Common myeloid progenitor, CD34-positive (primary cell): ENCODE data around the gene ZKSCAN7.
A peak's percentile ranks its signal among the peaks of the same experiment; 100 is the strongest.
"Not testable (repeated sequence)": the region's sequence is repeated elsewhere in the genome, so short reads cannot be mapped to it uniquely, and the experiment has no call there.

Source experiments
- CTCF ChIA-PET: fragments of 350-600 bp; sonication (Branson Sonifier 250); formaldehyde crosslinking; loops from one replicate; lab custom pipeline; 2021; ENCODE audit warnings: antibody characterized with exemption; lab: Charles Lee
- POLR2A ChIA-PET: fragments of 350-600 bp; sonication (Branson Sonifier 250); formaldehyde crosslinking; loops from one replicate; lab custom pipeline; 2021; ENCODE audit warnings: antibody characterized with exemption; lab: Charles Lee
- DNase-seq, 3 donors: peaks; one replicate each; pipeline versions ENCODE4 v3.0.0 to v3.0.0-alpha.2; 2013
- H3K27ac ChIP-seq, 2 experiments: 1 replicate in 1 of 2; 2 replicates in 1 of 2; pipeline ENCODE4 v1.7.0; 2013; ENCODE audit warnings: inconsistent platforms in 2 of 2, low read length in 2 of 2, mild to moderate bottlenecking in 2 of 2, low read depth in 1 of 2, moderate library complexity in 1 of 2; ENCODE audit not compliant: severe bottlenecking in 2 of 2, insufficient read depth in 1 of 2, poor library complexity in 1 of 2
- H3K27me3 ChIP-seq, 5 experiments: replicated peaks in 2 of 5; 1 replicate in 3 of 5; 2 replicates in 2 of 5; pipeline versions ENCODE4 v1.6.1 to v1.7.0; 2013; ENCODE audit warnings: low read length in 4 of 5, mild to moderate bottlenecking in 2 of 5, moderate library complexity in 2 of 5, inconsistent platforms in 1 of 5; ENCODE audit not compliant: insufficient read depth in 5 of 5, control insufficient read depth in 4 of 5
- H3K36me3 ChIP-seq, 4 experiments: 1 replicate in 2 of 4; 2 replicates in 2 of 4; pipeline versions ENCODE4 v1.6.1 to v1.7.0; 2013; ENCODE audit warnings: low read length in 3 of 4, control low read depth in 1 of 4, mild to moderate bottlenecking in 1 of 4; ENCODE audit not compliant: control insufficient read depth in 4 of 4, insufficient read depth in 4 of 4
- H3K4me1 ChIP-seq, 4 experiments: 1 replicate in 3 of 4; 2 replicates in 1 of 4; pipeline versions ENCODE4 v1.6.1 to v1.7.1; 2013; ENCODE audit warnings: low read length in 3 of 4, mild to moderate bottlenecking in 3 of 4, control low read depth in 1 of 4, inconsistent platforms in 1 of 4, moderate library complexity in 1 of 4; ENCODE audit not compliant: control insufficient read depth in 4 of 4, insufficient read depth in 4 of 4; ENCODE audit errors: control extremely low read depth in 1 of 4
- H3K4me3 ChIP-seq, 7 experiments: 1 replicate in 4 of 7; 2 replicates in 3 of 7; pipeline versions ENCODE4 v1.5.1 to v1.7.0; 2013; ENCODE audit warnings: mild to moderate bottlenecking in 7 of 7, low read length in 6 of 7, moderate library complexity in 6 of 7, inconsistent platforms in 2 of 7, low read depth in 2 of 7, control low read depth in 1 of 7; ENCODE audit not compliant: insufficient read depth in 4 of 7, control insufficient read depth in 1 of 7; ENCODE audit errors: extremely low read depth in 1 of 7
- H3K9me3 ChIP-seq, 5 experiments: 1 replicate in 4 of 5; 2 replicates in 1 of 5; pipeline versions ENCODE4 v1.6.1 to v1.7.1; 2013; ENCODE audit warnings: low read length in 4 of 5, mild to moderate bottlenecking in 2 of 5, inconsistent platforms in 1 of 5, low read depth in 1 of 5, moderate library complexity in 1 of 5; ENCODE audit not compliant: control insufficient read depth in 4 of 5, insufficient read depth in 2 of 5; ENCODE audit errors: control extremely low read depth in 1 of 5
- whole genome bisulfite sequencing: methylation state at CpG from one replicate; pipeline ENCODE4 v1.1.5; 2013; ENCODE audit not compliant: insufficient coverage; 5-methylcytosine and 5-hydroxymethylcytosine counted together

Gene ZKSCAN7

GRCh38 chr3:44579749-44580148 lies 24.8 kb downstream of the ZKSCAN7 start:
- peaks cover 2 to 43% (median 25%) of the 10 kb centered on the region in 5 experiments for H3K9me3 ChIP-seq
- CTCF ChIA-PET, H3K4me1 ChIP-seq, DNase-seq, POLR2A ChIA-PET, H3K27ac ChIP-seq, H3K4me3 ChIP-seq, H3K27me3 ChIP-seq: not testable (repeated sequence)
- WGBS, result 97% methylated on average over 14 of the region's 15 CpGs
- peaks cover 0 to 27% (median 3%) of the 10 kb centered on the region in 4 experiments for H3K36me3 ChIP-seq

DNA sequence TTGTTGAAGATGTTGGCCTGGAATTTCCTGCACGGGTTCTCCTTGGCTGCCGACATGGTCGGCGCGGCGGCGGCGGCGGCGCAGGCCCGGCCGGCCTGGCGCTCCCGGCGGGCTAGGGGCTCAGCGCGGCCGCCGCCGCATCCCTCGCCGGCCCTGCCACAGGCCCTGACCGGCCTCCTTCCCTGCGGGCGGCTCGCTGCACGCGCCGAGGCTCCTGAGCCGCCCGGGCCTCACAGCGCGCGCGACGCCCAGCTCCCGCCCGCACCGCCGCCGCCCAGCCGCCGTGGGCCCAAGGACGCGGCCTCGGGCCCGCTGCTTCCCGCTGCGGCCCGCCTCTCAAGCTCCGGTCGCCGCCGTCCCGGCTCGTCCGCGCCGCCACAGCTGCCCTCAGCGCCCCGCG lies 26.0 kb downstream of the ZKSCAN7 start:
- DNase-seq, POLR2A ChIA-PET, H3K27me3 ChIP-seq, H3K4me3 ChIP-seq, CTCF ChIA-PET, H3K27ac ChIP-seq: not testable (repeated sequence)
- Histone ChIP-seq H3K4me1 (peaks cover 7 to 18% (median 14%) of the 10 kb centered on the region in 4 experiments), H3K36me3 (peaks cover 3 to 26% (median 5%) of the 10 kb centered on the region in 4 experiments), H3K9me3 (peaks cover 2 to 38% (median 25%) of the 10 kb centered on the region in 5 experiments)
- 52% methylated on average over 44 of the region's 62 CpGs for WGBS

DNA sequence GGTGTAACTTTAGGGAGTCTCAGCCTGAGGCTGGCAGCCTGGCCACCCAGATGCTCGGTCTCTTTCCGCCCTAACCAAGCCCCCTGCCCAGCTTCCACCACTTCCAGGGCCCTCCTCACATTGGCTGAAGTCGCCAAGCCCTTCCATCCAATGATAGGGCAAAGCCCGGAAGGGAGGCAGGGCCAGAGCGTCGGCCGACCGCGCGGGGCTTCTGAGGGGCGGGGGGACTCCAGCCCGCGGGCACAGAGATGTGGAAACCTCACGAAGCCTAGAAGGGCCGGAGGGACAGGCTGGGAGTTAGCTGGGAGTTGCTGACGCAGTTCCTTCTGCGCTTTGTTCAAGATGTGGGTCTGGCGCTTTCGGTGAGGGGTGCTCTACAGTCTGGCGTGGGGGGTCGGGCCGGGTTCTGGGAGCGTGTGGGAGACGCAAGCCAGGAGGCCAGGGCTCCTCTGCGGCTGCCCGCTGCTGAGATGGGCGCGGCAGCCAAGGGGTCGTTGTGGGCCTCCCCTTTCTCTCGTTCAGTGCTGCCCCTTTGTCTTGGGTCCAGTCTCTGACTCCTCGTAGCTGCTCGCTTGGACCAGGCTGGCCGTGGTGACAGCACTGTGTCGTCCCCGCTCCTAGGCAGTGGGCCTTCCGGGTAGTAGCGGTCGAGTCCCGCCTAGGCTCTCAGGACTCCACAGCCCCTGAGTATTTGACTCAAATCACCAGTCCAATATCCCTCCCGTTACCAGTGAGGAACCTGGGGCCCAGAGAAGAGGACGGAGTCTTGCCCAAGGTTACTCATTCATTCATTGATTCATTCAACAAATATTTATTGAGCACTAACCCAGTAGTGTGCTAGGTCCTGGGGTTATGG lies 29.9 kb downstream of the ZKSCAN7 start, which contains the start of gene ZNF660:
TSS of gene ZNF660 (plus strand) at position 319 of the 856 bp plus-strand sequence. CDS start 9,230 bp downstream, outside the sequence.
- ChIA-PET CTCF (interaction anchor here (1.9 kb wide), 1 partner anchor 18 kb away, joined by 7 read pairs; no protein-coding TSS in a partner anchor), POLR2A (interaction anchor here (0.6 to 0.8 kb wide), 2 partner anchors 41 to 100 kb away, joined by 4 to 5 read pairs; no protein-coding TSS in a partner anchor)
- 0% methylated on average over 39 of the region's 41 CpGs for WGBS
- Histone ChIP-seq H3K27me3 (peaks cover 0 to 6% (median 0%) of the 10 kb centered on the region in 5 experiments), H3K4me3 (peak within 1 kb of the TSS; percentile 50 to 97 (median 88)), H3K27ac (peak within 1 kb of the TSS; percentile 85 to 91), H3K36me3 (peaks cover 30 to 38% (median 33%) of the 10 kb centered on the region in 4 experiments), H3K9me3 (peaks cover 11 to 41% (median 18%) of the 10 kb centered on the region in 5 experiments), H3K4me1 (peaks cover 7 to 20% (median 14%) of the 10 kb centered on the region in 4 experiments)
- DNase-seq, result peak; percentile 82 to 94 (median 91)

- no peak overlapping the region for H3K27ac ChIP-seq
- no peak for DNase-seq
- H3K36me3 ChIP-seq, result peaks cover 22 to 58% (median 28%) of the 10 kb centered on the region in 4 experiments
- peaks cover 29 to 84% (median 48%) of the 10 kb centered on the region in 5 experiments for H3K9me3 ChIP-seq
- WGBS, result 100% methylated on average over 1 of the region's 1 CpG
- CTCF ChIA-PET, result no interaction called here
- no peaks in the 10 kb centered on the region for H3K4me1 ChIP-seq
- POLR2A ChIA-PET, result no interaction called here
- no peaks in the 10 kb centered on the region for H3K27me3 ChIP-seq
- no peak overlapping the region for H3K4me3 ChIP-seq
These were observed 41.6 kb downstream of the ZKSCAN7 start for GRCh38 chr3:44596621-44597020.

GRCh38 chr3:44601749-44602148 lies 46.8 kb downstream of the ZKSCAN7 start:
- WGBS, result no CpG with 5 or more reads among the region's 2 CpGs
- no peak for DNase-seq
- H3K36me3 ChIP-seq, result peaks cover 0 to 21% (median 13%) of the 10 kb centered on the region in 4 experiments
- ChIA-PET POLR2A (no interaction called here), CTCF (interaction anchor here (1.7 kb wide), 1 partner anchor 16 kb away, joined by 7 read pairs; no protein-coding TSS in a partner anchor)
- H3K4me1 ChIP-seq, result no peaks in the 10 kb centered on the region
- H3K27ac ChIP-seq, result no peak overlapping the region
- peaks cover 9 to 74% (median 18%) of the 10 kb centered on the region in 5 experiments for H3K9me3 ChIP-seq
- no peak overlapping the region for H3K4me3 ChIP-seq
- no peaks in the 10 kb centered on the region for H3K27me3 ChIP-seq

DNA sequence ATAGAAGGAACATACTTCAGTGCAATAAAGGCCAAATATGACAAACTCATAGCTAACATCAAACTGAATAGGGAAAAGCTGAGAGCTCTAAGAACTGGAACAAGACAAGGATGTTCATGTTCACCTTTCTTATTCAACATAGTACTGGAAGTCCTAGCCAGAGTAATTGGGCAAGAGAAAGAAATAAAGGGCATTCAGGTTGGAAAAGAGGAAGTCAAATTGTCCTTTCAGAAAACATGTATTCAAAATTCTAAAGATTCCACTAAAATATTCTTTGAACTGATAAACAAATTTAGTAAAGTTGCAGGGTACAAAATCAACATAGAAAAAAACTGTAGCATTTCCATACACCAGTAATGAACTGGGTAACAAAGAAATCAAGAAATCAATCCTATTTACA lies 57.7 kb downstream of the ZKSCAN7 start:
- no peak overlapping the region for H3K27ac ChIP-seq
- peaks cover 0 to 4% (median 2%) of the 10 kb centered on the region in 4 experiments for H3K36me3 ChIP-seq
- DNase-seq, result no peak
- no peak overlapping the region for H3K4me3 ChIP-seq
- peaks cover 3 to 52% (median 7%) of the 10 kb centered on the region in 5 experiments for H3K9me3 ChIP-seq
- POLR2A ChIA-PET, result no interaction called here
- CTCF ChIA-PET, result no interaction called here
- no peaks in the 10 kb centered on the region for H3K27me3 ChIP-seq
- H3K4me1 ChIP-seq, result no peaks in the 10 kb centered on the region
